Fibroblast of gingiva (primary cell): ENCODE measurements around the gene PLPP1.

ENCODE experiments used
- DNase-seq: peaks from one replicate; pipeline ENCODE4 v3.0.0-alpha.2; 2011; ENCODE audit warnings: low read depth

The PLPP1 gene

GRCh38 chr5:55450050-55450765, 84.6 kb downstream of the PLPP1 start:
- no peak for DNase-seq

DNA sequence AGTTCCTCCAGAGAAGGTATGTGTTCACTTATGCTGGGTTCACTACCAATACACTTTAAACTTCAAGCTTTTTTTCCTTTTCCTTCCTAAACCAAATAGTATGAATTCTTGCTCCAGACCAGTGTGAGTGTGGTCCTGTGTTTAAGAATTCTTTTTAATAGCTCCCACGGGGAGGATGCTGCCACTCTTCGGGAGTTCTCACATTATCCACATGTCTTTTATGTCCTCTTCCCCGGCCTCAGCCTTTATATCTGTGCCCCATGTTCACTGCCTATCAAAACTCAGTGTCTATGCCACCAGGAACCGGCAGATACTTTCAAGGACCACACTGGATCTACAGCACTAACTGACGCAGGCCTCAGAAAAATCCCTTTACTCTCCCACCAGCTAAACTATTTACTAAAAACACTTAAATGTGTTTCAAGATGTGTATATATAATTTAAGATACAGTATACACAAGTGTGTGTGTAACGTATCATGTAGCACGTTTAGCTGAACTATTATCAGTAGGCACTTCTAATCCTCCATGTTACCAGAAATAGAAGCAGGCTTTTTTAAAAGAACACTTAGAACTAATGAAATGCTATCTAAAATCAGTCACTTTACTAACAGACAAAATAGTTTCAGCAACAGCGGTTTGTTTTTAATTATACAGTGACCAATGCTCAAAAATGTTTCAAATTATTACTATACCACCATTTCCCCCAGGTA, 88.0 kb downstream of the PLPP1 start:
- no peak for DNase-seq

DNA sequence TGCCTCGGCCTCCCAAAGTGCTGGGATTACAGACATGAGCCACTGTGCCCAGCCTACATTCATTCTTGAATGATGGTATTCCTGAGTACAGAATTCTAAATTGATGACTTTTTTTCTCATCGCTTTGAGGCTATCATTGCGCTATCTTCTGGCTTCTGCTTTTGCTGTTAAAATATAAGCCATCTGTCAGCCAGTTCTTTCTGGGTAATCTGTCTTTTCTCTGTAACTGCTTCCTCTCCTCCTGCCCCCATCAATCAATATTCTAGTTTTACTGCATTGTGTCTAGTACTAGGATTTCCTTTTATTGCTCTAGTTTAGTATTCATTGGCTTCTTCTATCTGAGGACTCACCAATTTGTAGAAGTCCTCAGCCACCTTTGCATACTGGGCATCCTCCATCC, 89.0 kb downstream of the PLPP1 start:
- DNase-seq, result no peak

GRCh38 chr5:55441954-55442353, 92.8 kb downstream of the PLPP1 start:
- no peak for DNase-seq

DNA sequence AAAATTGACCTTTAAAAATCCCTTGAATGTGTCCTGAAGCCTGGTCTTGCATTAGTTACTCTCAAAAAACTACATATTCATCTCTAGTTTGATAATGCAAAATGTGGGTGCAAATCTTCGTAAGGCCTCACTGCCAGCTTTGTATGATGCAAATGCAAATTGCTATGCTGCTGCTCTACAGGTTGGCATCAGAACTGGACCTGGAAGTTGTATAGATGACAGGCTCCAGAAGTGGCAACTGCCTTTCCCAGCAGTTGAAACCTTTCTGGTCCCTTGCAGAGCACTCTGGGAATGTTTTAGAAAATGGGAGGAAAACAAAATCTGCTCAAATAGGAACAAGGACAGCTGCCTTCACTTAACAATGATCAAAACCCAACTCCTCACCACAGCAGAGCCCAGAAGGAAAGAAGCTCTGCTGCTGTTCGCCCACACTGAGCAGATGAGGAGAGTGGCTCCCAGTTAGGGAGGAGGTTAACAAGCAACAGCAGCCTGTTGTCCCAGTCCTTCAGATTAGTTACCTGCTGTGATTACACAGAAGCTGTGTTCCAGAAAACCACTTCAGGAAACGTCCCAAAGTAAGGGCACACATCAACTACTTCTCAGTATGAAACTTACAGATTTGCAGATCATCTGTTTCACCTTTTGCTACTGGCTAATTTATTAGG, 93.5 kb downstream of the PLPP1 start:
- DNase-seq, result no peak

DNA sequence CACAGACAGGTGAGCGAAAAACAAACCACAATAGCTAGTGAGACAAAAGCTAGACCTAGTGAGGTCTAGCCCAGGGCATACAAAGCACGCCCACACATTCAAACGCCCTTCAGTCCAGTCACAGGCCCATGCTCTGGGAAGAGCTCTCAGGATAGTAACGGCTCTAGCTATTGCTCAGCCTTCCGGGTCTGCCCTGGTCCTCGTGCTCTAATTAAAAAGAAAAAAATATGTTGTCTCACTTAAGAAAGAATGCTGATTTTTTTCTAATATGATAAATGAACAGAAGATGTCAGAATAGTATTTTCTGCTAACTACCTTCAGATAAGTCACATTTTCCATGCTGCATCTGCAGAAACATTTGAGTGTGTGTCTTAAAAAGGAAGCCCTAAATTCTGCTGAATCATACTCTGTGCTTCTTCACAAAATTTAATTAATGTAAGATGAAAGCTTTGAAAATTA, 94.5 kb downstream of the PLPP1 start:
- DNase-seq, result peak; percentile 71

GRCh38 chr5:55438998-55439397, 95.8 kb downstream of the PLPP1 start:
- DNase-seq, result peak; percentile 77

DNA sequence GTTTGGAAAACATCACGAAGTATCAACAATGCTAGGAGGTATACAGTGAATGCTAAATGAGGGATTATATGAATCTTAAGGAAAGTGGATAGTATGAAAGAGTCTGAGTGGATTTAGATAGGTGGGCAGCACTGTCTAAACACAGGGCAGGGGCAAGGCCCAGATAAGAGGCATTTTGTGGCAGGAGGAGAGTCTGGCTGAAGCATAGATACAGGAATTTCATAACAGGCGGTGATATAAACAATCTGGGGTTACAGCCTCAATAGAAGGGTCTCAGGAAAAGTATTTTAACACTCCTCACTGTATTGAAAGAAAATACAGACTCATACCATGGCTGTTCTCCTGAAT, 96.9 kb downstream of the PLPP1 start:
- DNase-seq, result no peak

DNA sequence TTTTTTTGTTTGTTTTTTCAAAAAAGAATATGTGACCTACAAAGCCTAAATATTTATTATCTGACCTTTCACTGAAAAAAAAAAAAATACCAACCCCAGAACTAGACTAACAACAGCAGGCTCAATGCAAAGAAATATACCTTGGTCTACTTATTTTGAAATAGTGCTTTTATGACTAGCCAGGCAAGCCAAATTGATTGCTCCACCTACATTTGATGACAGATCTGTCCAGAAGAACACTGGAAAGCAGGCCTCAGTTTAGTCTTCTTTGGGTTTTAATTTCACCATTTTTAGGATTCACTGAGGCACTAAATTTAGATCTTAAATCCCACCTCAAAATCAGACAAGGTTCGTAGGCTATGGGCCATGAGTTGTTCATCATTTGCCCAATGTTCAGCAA, 97.3 kb downstream of the PLPP1 start:
- no peak for DNase-seq

GRCh38 chr5:55432549-55432948, 102.2 kb downstream of the PLPP1 start:
- no peak for DNase-seq

DNA sequence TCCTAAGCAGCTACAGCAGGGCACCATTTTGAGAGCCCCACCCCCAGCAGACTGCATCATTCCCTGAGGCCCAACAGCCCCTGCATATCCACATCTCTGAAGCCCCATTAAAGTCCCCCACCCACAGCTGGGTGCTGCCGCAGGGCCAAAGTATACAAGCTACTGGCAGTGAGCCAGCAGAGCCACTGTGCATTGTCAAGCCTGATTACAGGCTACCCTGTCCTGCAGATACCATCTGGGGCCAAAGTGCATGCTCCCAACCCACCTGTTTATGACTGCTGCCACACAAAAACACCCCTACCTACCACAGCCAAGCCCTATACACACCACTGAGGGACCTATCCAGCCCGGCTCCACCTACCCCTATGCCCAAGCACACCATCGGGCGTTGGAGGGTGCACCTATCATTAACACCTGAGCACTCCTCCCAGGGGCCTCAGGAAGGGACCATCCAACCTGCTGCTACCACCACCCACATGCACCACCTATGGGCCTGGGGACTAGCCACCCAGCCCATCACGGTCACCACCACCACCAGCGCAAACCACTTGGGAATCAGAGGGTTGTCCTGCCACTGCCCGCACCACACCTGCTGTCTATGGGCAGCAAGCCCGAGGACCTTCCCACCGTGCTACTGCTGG, 105.0 kb downstream of the PLPP1 start:
- no peak for DNase-seq

DNA sequence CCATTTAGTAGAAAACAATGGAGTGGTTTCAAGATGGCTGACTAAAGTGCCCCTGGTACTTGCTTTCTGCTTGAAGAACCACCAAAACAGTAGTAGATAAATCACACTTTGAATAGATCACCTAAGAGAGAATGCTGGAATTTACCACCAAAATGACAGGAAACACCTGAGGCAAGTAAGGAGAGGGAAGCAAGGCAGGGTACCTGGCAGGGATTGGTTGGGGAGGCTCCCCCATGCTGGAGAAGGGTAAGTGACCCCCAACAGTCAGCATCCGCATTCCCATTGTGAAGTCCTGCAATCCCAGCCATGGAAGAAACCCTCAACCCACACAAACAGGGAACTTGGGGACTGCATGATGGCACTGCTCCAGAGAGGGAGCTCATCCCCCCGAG, 105.5 kb downstream of the PLPP1 start:
- no peak for DNase-seq

DNA sequence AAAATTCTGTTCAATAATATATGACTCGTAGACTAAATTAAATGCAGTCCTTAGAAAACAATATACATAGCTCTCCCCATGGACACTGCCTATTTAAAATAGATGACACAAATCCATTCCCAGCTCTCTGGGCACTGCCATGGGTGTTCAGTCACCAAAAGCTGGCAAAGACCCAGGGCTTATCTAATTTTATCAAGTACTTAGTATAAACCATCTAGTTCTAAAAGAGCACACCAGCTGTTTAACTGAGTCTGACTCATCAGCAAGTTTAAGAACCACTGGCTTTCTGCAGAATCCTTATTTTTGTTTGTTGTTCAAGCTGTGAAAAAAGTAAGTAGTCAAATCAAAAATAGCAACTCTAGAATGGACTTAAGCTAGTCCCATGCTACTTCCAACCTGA, 107.6 kb downstream of the PLPP1 start:
- peak; percentile 30 for DNase-seq

DNA sequence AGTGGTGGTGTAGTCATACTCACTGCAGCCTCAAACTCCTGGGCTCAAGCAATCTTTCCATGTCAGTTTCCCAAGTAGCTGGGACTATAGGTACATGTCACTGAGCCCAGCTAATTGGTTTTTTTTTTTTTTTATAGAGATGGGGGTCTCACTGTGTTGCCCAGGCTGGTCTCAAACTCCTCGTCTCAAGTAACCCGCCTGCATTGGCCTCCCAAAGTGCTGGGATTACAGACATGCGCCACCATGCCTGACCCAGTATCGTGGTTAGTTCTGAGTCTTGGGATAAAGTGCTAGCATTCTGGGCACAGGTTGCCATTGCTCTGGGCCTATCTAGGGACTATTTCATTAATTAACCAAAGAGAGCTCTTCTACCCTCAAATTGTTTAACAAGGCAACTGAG, 108.3 kb downstream of the PLPP1 start:
- no peak for DNase-seq

- DNase-seq, result peak; percentile 18
Measured at GRCh38 chr5:55421074-55421529, 113.7 kb downstream of the PLPP1 start.

- DNase-seq, result peak; percentile 88
Measured at GRCh38 chr5:55418994-55419968, 115.5 kb downstream of the PLPP1 start.

GRCh38 chr5:55416306-55416705, 118.5 kb downstream of the PLPP1 start:
- peak; percentile 27 for DNase-seq

DNA sequence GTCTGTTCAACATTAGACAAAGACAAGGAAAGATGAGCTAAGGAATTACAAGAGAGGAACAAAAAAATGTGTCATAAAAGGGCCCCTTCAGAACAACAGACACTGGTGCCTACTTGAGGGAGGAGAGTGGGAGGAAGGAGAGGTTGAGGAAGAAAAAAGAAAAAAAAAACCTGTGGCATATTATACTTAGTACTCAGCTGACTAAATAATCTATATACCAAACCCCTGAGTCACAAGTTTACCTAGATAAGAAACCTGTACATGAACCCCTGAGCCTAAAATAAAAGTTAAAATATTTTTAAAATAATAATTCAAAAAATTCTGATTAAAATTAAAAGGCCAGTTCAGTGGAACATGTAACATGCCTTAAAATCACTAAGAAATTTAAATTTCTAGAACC, 119.7 kb downstream of the PLPP1 start:
- DNase-seq, result no peak

GRCh38 chr5:55413644-55414043, 121.1 kb downstream of the PLPP1 start:
- DNase-seq, result no peak

DNA sequence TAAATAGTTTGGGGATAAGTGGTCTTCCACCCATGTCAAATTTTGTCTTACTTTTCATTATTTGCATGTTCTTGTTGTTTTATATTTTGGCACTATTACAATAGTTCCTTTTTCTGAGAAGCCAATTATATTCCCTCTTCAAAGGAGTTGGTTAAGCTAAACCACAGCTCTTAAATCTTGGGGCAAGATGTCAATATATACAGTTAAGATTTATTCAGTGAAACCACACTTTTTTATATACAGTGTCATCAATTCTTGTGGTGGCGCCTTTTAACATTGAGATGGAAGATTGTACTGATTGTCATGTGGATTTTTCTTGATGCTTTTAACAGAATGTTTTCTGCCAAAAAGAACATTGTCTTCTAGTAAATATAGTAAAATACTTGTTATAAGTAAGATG, 122.9 kb downstream of the PLPP1 start:
- no peak for DNase-seq

GRCh38 chr5:55410845-55411244, 123.9 kb downstream of the PLPP1 start:
- DNase-seq, result no peak
